ENCODE data around the gene CFAP97D2. TPM values are rescaled to one million over a fixed set of nuclear protein-coding genes. Genes with fewer than 3 reads are reported as not detected.
A peak's percentile ranks its signal among the peaks of the same experiment; 100 is the strongest.

CFAP97D2 gene
- total RNA-seq, 1 donor from 2014 or later, result not detected

- Mint-ChIP-seq H3K9me3 (no peaks in the 10 kb centered on the region), H3K27me3 (no peaks in the 10 kb centered on the region), H3K36me3 (ENCODE audit: low read depth) (peaks cover 87% of the 10 kb centered on the region), H3K4me3 (no peak overlapping the region), H3K27ac (no peak overlapping the region), H3K4me1 (peaks cover 33% of the 10 kb centered on the region)
- intact Hi-C loops (cut with micrococcal nuclease), result no loop called here
- TF ChIP-seq CTCF (IDR thresholded peaks at IDR 0.05), result no peak
- DNase-seq (no peak), ATAC-seq (ENCODE audit: low read depth) (no peak)
- ChIA-PET CTCF (no interaction called here), POLR2A (interaction anchor here (1.0 kb wide), 1 partner anchor 25 kb away, joined by 3 read pairs; the partner anchor contains the start of gene UPF3A)
These were observed 78.0 kb downstream of the CFAP97D2 start for GRCh38 chr13:114257014-114257413.

- intact Hi-C loops (cut with micrococcal nuclease), result no loop called here
- H3K27me3 Mint-ChIP-seq, result no peaks in the 10 kb centered on the region
- no peak for TF ChIP-seq CTCF (IDR thresholded peaks at IDR 0.05)
- CTCF ChIA-PET, result interaction anchor here (0.8 kb wide), 1 partner anchor 22 kb away, joined by 3 read pairs; no protein-coding TSS in a partner anchor
- no peaks in the 10 kb centered on the region for H3K9me3 Mint-ChIP-seq
- POLR2A ChIA-PET, result interaction anchor here (1.0 kb wide), 1 partner anchor 23 kb away, joined by 3 read pairs; the partner anchor contains the start of gene UPF3A
- H3K36me3 Mint-ChIP-seq (ENCODE audit: low read depth), result peaks cover 90% of the 10 kb centered on the region
- H3K4me1 Mint-ChIP-seq, result peaks cover 48% of the 10 kb centered on the region
- DNase-seq (no peak), ATAC-seq (ENCODE audit: low read depth) (no peak)
- H3K4me3 Mint-ChIP-seq, result no peak overlapping the region
- H3K27ac Mint-ChIP-seq, result no peak overlapping the region
These were observed 79.5 kb downstream of the CFAP97D2 start for GRCh38 chr13:114258589-114258988.

GRCh38 chr13:114259374-114259773 lies 80.3 kb downstream of the CFAP97D2 start:
- DNase-seq (no peak), ATAC-seq (ENCODE audit: low read depth) (no peak)
- H3K27me3 Mint-ChIP-seq, result no peaks in the 10 kb centered on the region
- ChIA-PET POLR2A (no interaction called here), CTCF (no interaction called here)
- H3K4me1 Mint-ChIP-seq, result peaks cover 51% of the 10 kb centered on the region
- H3K36me3 Mint-ChIP-seq (ENCODE audit: low read depth), result peaks cover 88% of the 10 kb centered on the region
- no peaks in the 10 kb centered on the region for H3K9me3 Mint-ChIP-seq
- no peak for TF ChIP-seq CTCF (IDR thresholded peaks at IDR 0.05)
- intact Hi-C loops (cut with micrococcal nuclease), result no loop called here
- H3K27ac Mint-ChIP-seq, result peak overlapping the region; percentile 18
- no peak overlapping the region for H3K4me3 Mint-ChIP-seq

GRCh38 chr13:114259974-114260373 lies 80.9 kb downstream of the CFAP97D2 start:
- ChIA-PET POLR2A (no interaction called here), CTCF (no interaction called here)
- H3K36me3 Mint-ChIP-seq (ENCODE audit: low read depth), result peaks cover 88% of the 10 kb centered on the region
- H3K27me3 Mint-ChIP-seq, result no peaks in the 10 kb centered on the region
- intact Hi-C loops (cut with micrococcal nuclease), result no loop called here
- ATAC-seq (ENCODE audit: low read depth), result no peak
- no peaks in the 10 kb centered on the region for H3K9me3 Mint-ChIP-seq
- DNase-seq, result no peak
- H3K4me1 Mint-ChIP-seq, result peaks cover 51% of the 10 kb centered on the region
- H3K4me3 Mint-ChIP-seq, result no peak overlapping the region
- no peak for TF ChIP-seq CTCF (IDR thresholded peaks at IDR 0.05)
- H3K27ac Mint-ChIP-seq, result no peak overlapping the region

GRCh38 chr13:114260814-114261213 lies 81.8 kb downstream of the CFAP97D2 start:
- Mint-ChIP-seq H3K4me1 (peaks cover 51% of the 10 kb centered on the region), H3K9me3 (no peaks in the 10 kb centered on the region), H3K4me3 (peak overlapping the region; percentile 17), H3K27ac (peak overlapping the region; percentile 38), H3K36me3 (ENCODE audit: low read depth) (peaks cover 86% of the 10 kb centered on the region), H3K27me3 (no peaks in the 10 kb centered on the region)
- TF ChIP-seq CTCF (IDR thresholded peaks at IDR 0.05), result no peak
- ChIA-PET CTCF (no interaction called here), POLR2A (interaction anchor here (2.1 kb wide), 1 partner anchor 20 kb away, joined by 12 read pairs; the partner anchor contains the start of gene UPF3A)
- DNase-seq (no peak), ATAC-seq (ENCODE audit: low read depth) (peak; percentile 52)
- intact Hi-C loops (cut with micrococcal nuclease), result no loop called here

Measured in activated B cell treated with CpG ODN at 0.5 μM for 24 hours (primary cell).